Upper lobe of left lung (tissue), 6 donors: Measurements from ENCODE around the gene LAMA5. TPM values are rescaled to one million over a fixed set of nuclear protein-coding genes. Genes with fewer than 3 reads are reported as not detected.
A peak's percentile ranks its signal among the peaks of the same experiment; 100 is the strongest.

ENCODE experiments used
- ATAC-seq, 2 donors: fragments of 200-7000 bp; cut with Tn5 transposase; one replicate each; pipeline ENCODE4 v1.9.1; 2022; ENCODE audit warnings: mild to moderate bottlenecking in 2 of 2, moderate library complexity in 2 of 2; ENCODE audit not compliant: low FRiP score in 2 of 2
- DNase-seq, 2 donors: peaks; one replicate each; pipeline ENCODE4 v3.0.0-alpha.2; 2019 to 2020
- H3K27ac ChIP-seq, 4 donors: fragments of 200-600 bp; sonication (generic); one replicate each; pipeline ENCODE4 v1.5.1; 2016 to 2019
- H3K27me3 ChIP-seq, 4 donors: fragments of 200-600 bp; sonication (generic); one replicate each; pipeline ENCODE4 v1.5.1; 2017 to 2019
- H3K36me3 ChIP-seq, 4 donors: fragments of 200-600 bp; sonication (generic); one replicate each; pipeline ENCODE4 v1.5.1; 2016 to 2019
- H3K4me1 ChIP-seq, 4 donors: fragments of 200-600 bp; sonication (generic); one replicate each; pipeline ENCODE4 v1.5.1; 2018 to 2019
- H3K4me3 ChIP-seq, 4 donors: fragments of 200-600 bp; sonication (generic); one replicate each; pipeline ENCODE4 v1.5.1; 2017 to 2019; ENCODE audit warnings: mild to moderate bottlenecking in 2 of 4, moderate library complexity in 1 of 4
- H3K9me3 ChIP-seq, 4 donors: fragments of 200-600 bp; sonication (generic); one replicate each; pipeline ENCODE4 v1.5.1; 2018 to 2019
- EP300 ChIP-seq, 4 donors: sonication (generic); formaldehyde crosslinking; IDR thresholded peaks; one replicate each; pipeline ENCODE4 v1.5.1; 2017; ENCODE audit warnings: antibody characterized with exemption in 4 of 4, control low read depth in 2 of 4
- POLR2A ChIP-seq, 4 donors: fragments of 450-650 bp; IDR thresholded peaks; one replicate each; pipeline ENCODE4 v1.5.1; 2016 to 2017; ENCODE audit warnings: antibody characterized with exemption in 4 of 4, mild to moderate bottlenecking in 2 of 4
- POLR2AphosphoS5 ChIP-seq, 2 donors: sonication (generic); formaldehyde crosslinking; IDR thresholded peaks; one replicate each; pipeline ENCODE4 v1.5.1; 2017; ENCODE audit warnings: antibody characterized with exemption in 2 of 2
- WGBS, 2 donors: methylation state at CpG; one replicate each; pipeline ENCODE4 v1.1.5; 2017 to 2018; 5-methylcytosine and 5-hydroxymethylcytosine counted together
- total RNA-seq, 6 donors: library from RNA; depleted of rRNA in 4 of 6; stranded (reverse); fragments of >200 nt in 4 of 6; gene quantifications; one replicate each; pipeline versions ENCODE4 v1.1.0 to v1.2.1, GENCODE V29; 2016 to 2021
- TF ChIP-seq, protein P1 (sequence below), 6 experiments: fragments of 450-650 bp in 4 of 6; fragments of 200-600 bp in 2 of 6; sonication (generic) in 2 of 6; IDR thresholded peaks; one replicate each; pipeline ENCODE4 v1.5.1; 2016 to 2019; ENCODE audit warnings: antibody characterized with exemption in 6 of 6
- donor health status: DM: no; HTN: no; CAD: no; lungs with moderate emphysema.
- donor health status: DM: no; HTN: yes; CAD: no; lungs with severe emphysema.

The LAMA5 gene
- total RNA-seq, 6 donors from 2014 or later: 176 to 1,019 (median 307) TPM

DNA sequence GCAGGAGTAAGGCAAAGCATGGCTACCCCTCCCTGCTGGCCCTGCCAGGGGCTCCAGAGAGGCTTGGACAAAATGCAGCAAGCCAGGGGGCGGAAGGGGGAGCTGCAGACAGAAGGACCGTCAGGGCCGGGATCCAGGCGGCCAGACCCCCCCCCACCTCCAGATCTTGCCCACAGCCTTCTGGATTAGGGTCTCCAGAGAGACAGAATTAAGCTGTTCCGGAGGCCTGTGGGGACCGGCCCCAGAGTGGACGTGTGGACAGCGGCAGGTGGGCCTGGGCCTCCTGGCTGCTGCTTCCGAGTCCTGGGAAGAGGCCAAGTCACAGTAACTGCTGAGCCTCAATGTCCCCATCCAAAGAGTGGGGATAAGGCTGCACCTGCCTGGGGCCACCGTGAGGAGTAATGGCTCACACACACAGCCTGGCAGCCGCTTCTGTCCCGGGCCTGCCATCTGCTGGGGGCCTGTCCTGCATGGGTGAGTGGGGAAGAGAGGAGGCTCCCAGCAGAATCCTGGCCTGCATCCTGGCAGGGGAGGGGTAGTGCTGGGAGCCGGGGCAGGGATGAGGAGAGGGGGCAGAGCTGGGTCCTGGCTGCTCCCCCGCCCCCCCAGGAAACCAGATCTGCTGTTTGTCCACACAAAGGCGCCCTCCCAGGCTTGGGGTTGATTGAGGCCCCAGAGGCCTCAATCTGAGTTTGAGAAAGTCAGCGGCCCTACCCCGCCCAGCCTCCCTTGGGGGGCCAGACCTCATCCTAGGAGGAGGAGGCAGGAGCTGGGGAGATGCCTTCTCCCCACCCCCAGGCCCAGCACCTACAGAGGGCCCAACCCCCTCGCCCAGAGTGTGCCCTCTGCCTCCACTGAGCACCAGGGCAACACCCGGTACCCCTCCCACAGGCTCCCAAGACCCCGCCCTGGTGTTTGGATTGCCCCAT, 3.9 kb downstream of the LAMA5 start:
- H3K4me1 ChIP-seq: peaks cover 75 to 94% (median 88%) of the 10 kb centered on the region in 4 donors
- H3K9me3 ChIP-seq: no peaks in the 10 kb centered on the region
- ATAC-seq (no peak), DNase-seq (peak; percentile 27 to 68)
- H3K36me3 ChIP-seq: peaks cover 0 to 10% (median 0%) of the 10 kb centered on the region in 4 donors
- TF ChIP-seq EP300 (IDR thresholded peaks at IDR 0.05): no peak
- no peak for TF ChIP-seq POLR2AphosphoS5 (IDR thresholded peaks at IDR 0.05)
- TF ChIP-seq, protein P1, sequence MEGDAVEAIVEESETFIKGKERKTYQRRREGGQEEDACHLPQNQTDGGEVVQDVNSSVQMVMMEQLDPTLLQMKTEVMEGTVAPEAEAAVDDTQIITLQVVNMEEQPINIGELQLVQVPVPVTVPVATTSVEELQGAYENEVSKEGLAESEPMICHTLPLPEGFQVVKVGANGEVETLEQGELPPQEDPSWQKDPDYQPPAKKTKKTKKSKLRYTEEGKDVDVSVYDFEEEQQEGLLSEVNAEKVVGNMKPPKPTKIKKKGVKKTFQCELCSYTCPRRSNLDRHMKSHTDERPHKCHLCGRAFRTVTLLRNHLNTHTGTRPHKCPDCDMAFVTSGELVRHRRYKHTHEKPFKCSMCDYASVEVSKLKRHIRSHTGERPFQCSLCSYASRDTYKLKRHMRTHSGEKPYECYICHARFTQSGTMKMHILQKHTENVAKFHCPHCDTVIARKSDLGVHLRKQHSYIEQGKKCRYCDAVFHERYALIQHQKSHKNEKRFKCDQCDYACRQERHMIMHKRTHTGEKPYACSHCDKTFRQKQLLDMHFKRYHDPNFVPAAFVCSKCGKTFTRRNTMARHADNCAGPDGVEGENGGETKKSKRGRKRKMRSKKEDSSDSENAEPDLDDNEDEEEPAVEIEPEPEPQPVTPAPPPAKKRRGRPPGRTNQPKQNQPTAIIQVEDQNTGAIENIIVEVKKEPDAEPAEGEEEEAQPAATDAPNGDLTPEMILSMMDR (IDR thresholded peaks at IDR 0.05): peak in 1 of 6 experiments; percentile 5
- TF ChIP-seq POLR2A (IDR thresholded peaks at IDR 0.05): no peak
- 67 to 74% methylated on average over 9 to 17 of the region's 20 CpGs for WGBS, 2 donors
- peaks cover 0 to 20% (median 2%) of the 10 kb centered on the region in 4 donors for H3K27me3 ChIP-seq
- H3K27ac ChIP-seq: peak overlapping the region; percentile 92 to 98 (median 95)
- H3K4me3 ChIP-seq: peak overlapping the region in 1 of 4 donors; percentile 61

DNA sequence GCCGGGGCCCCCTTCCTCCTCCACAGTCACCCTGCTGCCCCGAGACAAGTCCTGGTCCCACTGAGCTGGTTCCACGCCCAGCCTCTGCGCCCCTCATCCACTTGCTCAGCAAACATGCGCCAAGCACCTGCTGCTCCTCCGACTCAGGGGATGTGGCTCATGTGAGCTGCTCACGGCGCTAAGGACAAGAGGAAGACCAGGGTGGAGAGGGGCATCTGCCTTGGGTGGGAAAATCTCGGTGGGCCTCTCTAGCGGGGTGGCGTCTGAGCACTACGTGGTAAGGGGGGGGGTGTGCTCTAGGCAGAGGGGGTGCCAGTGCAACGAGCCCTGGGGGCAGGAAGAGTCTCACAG, 4.5 kb downstream of the LAMA5 start:
- Histone ChIP-seq H3K36me3 (peaks cover 0 to 10% (median 0%) of the 10 kb centered on the region in 4 donors), H3K4me3 (peak overlapping the region in 1 of 4 donors; percentile 3), H3K27ac (peak overlapping the region; percentile 92 to 98 (median 95)), H3K9me3 (no peaks in the 10 kb centered on the region), H3K27me3 (peaks cover 0 to 16% (median 2%) of the 10 kb centered on the region in 4 donors), H3K4me1 (peaks cover 75 to 94% (median 88%) of the 10 kb centered on the region in 4 donors)
- DNase-seq: no peak
- no peak for TF ChIP-seq POLR2A (IDR thresholded peaks at IDR 0.05)
- TF ChIP-seq EP300 (IDR thresholded peaks at IDR 0.05): no peak
- TF ChIP-seq, protein P1 (IDR thresholded peaks at IDR 0.05): no peak
- TF ChIP-seq POLR2AphosphoS5 (IDR thresholded peaks at IDR 0.05): no peak
- no peak for ATAC-seq
- 74 to 75% methylated on average over 10 to 13 of the region's 13 CpGs for WGBS, 2 donors

DNA sequence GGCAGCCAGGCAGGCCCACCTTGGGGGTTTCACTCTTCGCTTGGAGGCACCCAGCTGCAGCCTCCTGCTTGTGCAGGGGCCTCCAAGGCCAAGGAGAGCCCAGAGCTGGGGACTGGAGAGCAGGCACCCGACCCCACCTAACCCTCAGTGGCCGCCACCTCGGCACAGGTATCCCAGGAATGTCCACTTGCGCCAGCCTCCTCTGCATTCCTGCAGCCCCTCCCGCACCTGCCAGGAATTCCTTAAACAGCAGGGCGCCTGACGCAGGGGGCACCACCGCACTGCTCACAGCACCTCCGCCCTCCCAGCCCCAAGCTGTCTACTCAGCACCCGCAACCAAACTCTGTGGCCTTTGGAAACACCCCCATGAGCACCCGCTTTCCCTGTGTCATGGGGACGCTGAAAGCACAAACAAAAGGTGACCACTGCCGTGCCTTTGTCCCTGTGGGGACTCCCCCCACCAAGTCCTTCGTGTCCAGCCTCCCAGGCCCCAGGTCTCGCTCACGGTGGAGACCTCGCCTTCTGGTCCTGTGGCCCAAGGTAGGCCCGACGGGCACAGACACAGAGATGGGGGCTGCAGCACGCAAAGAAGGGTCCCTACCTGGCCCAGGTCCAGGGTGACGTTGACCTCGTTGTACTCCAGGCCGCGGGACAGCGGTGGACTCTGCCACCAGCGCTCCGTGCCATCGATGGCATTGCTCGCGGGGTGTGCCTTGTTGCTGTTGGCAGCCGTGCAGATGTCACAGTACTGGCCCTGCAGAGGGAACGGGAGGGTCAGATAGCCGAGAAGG, 5.1 kb downstream of the LAMA5 start:
- 68 to 93% methylated on average over 10 to 34 of the region's 34 CpGs for WGBS, 2 donors
- Histone ChIP-seq H3K27me3 (peaks cover 0 to 10% (median 2%) of the 10 kb centered on the region in 4 donors), H3K4me3 (no peak overlapping the region), H3K4me1 (peaks cover 78 to 94% (median 90%) of the 10 kb centered on the region in 4 donors), H3K27ac (peak overlapping the region; percentile 92 to 98 (median 95)), H3K36me3 (peaks cover 0 to 10% (median 0%) of the 10 kb centered on the region in 4 donors), H3K9me3 (no peaks in the 10 kb centered on the region)
- DNase-seq (peak; percentile 74 to 90), ATAC-seq (peak; percentile 12 to 80)
- TF ChIP-seq EP300 (IDR thresholded peaks at IDR 0.05) (peak in 3 of 4 donors; percentile 69 to 82 (median 78)), POLR2AphosphoS5 (IDR thresholded peaks at IDR 0.05) (peak; percentile 21 to 40), POLR2A (IDR thresholded peaks at IDR 0.05) (peak in 1 of 4 donors; percentile 18)
- TF ChIP-seq, protein P1 (IDR thresholded peaks at IDR 0.05): no peak

DNA sequence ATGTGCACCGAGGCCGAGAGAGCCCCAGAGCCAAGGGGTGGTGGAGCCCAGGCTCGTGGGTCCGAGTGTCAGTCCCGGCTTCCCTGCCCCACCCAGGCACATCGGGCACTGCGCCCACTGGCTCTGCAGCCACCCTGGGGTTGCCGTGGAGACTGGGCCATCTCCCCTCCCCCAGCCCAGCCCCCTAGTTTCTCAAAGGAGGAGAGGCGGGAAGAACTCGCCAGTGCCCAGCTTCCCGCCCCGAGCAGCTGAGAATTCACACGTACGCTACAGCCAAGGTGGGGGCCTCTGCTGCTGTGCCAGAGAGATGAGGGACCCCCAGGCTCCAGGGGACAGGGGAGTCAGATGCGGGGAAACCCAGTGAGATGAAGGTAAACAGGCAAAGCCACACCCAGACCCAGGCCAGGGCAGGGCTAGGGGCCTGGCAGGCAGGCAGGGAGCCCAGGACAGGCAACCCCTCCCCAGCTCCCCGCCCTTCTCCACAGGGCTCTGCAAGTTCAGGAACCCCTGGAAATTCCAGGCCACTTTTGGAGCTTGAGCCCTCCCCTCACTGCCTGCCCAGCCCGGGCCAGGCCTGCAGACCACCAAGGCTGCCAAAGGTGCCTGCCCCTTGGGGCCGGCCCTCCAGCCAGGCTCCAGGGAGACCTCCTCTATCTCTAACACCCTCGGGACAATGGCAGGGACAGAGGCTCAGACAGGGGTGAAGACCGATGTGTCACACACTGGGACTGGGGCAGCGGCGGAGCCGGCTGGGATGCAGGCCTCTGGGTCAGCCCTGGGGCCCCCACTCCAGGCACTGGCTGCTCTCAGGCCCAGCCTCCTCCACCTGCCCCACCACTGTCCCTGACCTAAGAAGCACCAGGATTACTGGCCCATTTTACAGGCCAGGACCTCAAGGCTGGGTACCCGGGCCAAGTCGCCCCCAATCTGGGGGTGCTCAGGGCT, 6.0 kb downstream of the LAMA5 start:
- Histone ChIP-seq H3K36me3 (peaks cover 0 to 12% (median 0%) of the 10 kb centered on the region in 4 donors), H3K4me3 (peak overlapping the region in 1 of 4 donors; percentile 18), H3K27me3 (peaks cover 0 to 1% (median 0%) of the 10 kb centered on the region in 4 donors), H3K9me3 (no peaks in the 10 kb centered on the region), H3K27ac (peak overlapping the region; percentile 92 to 98 (median 95)), H3K4me1 (peaks cover 86 to 96% (median 92%) of the 10 kb centered on the region in 4 donors)
- peak in 1 of 4 donors; percentile 32 for TF ChIP-seq EP300 (IDR thresholded peaks at IDR 0.05)
- TF ChIP-seq POLR2AphosphoS5 (IDR thresholded peaks at IDR 0.05): peak in 1 of 2 donors; percentile 56
- TF ChIP-seq, protein P1 (IDR thresholded peaks at IDR 0.05): no peak
- TF ChIP-seq POLR2A (IDR thresholded peaks at IDR 0.05): peak in 1 of 4 donors; percentile 51
- DNase-seq (peak; percentile 85 to 90), ATAC-seq (peak in 1 of 2 donors; percentile 13)
- WGBS, 2 donors: 34 to 53% methylated on average over 3 to 18 of the region's 25 CpGs
